SU-DHL-6 (cell line): Measurements from ENCODE around the gene EXOC2.

Experiments used
- EZH2phosphoT487 ChIP-seq: fragments of 200-600 bp; sonication (generic), shearing (Covaris generic); conservative IDR thresholded peaks from 2 replicates; pipeline ENCODE4 v1.6.1; 2018; ENCODE audit warnings: mild to moderate bottlenecking, antibody characterized with exemption, low read length, moderate library complexity, mixed read lengths
- TF ChIP-seq, protein P1 (sequence below): fragments of 200-600 bp; sonication (generic); IDR thresholded peaks from one replicate; pipeline ENCODE4 v1.5.1; 2017; ENCODE audit warnings: antibody characterized with exemption, mild to moderate bottlenecking, low read length, moderate library complexity; ENCODE audit not compliant: insufficient read depth, poor library complexity, severe bottlenecking

DNA sequence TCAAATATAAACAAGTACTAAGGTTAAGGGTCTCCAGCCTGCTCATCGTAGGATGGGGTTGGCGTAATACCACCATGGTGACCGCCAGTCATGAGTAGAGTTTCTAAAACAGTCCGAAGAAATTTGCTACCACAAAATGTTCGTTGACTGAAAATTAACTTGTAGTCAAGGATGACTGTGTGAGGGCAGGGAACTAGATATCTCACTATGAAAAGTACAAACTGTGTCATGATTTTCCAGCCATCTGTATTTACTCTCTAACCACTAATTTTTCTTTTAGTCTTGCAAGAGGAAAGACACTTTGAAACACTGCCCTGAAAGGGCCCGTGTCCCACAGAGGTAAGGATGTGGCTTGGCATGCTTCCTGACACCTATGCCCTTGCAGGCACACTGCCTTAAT lies 201.7 kb downstream of the EXOC2 start:
- TF ChIP-seq, protein P1, sequence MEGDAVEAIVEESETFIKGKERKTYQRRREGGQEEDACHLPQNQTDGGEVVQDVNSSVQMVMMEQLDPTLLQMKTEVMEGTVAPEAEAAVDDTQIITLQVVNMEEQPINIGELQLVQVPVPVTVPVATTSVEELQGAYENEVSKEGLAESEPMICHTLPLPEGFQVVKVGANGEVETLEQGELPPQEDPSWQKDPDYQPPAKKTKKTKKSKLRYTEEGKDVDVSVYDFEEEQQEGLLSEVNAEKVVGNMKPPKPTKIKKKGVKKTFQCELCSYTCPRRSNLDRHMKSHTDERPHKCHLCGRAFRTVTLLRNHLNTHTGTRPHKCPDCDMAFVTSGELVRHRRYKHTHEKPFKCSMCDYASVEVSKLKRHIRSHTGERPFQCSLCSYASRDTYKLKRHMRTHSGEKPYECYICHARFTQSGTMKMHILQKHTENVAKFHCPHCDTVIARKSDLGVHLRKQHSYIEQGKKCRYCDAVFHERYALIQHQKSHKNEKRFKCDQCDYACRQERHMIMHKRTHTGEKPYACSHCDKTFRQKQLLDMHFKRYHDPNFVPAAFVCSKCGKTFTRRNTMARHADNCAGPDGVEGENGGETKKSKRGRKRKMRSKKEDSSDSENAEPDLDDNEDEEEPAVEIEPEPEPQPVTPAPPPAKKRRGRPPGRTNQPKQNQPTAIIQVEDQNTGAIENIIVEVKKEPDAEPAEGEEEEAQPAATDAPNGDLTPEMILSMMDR = no peak
- no peak for TF ChIP-seq EZH2phosphoT487
